Caco-2 (cell line): ENCODE measurements around the gene CLCF1. TPM values are rescaled to one million over a fixed set of nuclear protein-coding genes. Genes with fewer than 3 reads are reported as not detected.
A peak's percentile ranks its signal among the peaks of the same experiment; 100 is the strongest.

Experiments used
- BruUV-seq: library from RNA; stranded (reverse); fragments of 400-500 nt; replicated peaks from 2 replicates; lab custom pipeline; 2021; lab: Mats Ljungman, UMichigan
- CTCF ChIA-PET: fragments of 300-600 bp; sonication (Branson Sonifier 250); formaldehyde crosslinking; loops from one replicate; lab custom pipeline; 2022; ENCODE audit warnings: antibody characterized with exemption; lab: Charles Lee
- POLR2A ChIA-PET: fragments of 300-600 bp; sonication (Branson Sonifier 250); formaldehyde crosslinking; loops from one replicate; lab custom pipeline; 2022; ENCODE audit warnings: antibody characterized with exemption; lab: Charles Lee
- DNase-seq, 2 experiments: peaks; one replicate each; pipeline versions ENCODE4 v3.0.0 to v3.0.0-alpha.2; 2020 to 2022
- H3K27me3 ChIP-seq: replicated peaks from 2 replicates; pipeline ENCODE4 v1.6.0; 2011; ENCODE audit warnings: low read length; ENCODE audit not compliant: control insufficient read depth, insufficient read depth
- H3K36me3 ChIP-seq: 2 replicates; pipeline ENCODE4 v1.5.1; 2011; ENCODE audit warnings: low read length; ENCODE audit not compliant: control insufficient read depth, insufficient read depth
- H3K4me1 ChIP-seq: fragments of 250-450 bp; sonication (Bioruptor Pico); 2 replicates; pipeline ENCODE4 v1.5.1; 2020; ENCODE audit warnings: mild to moderate bottlenecking
- H3K4me3 ChIP-seq: 2 replicates; pipeline ENCODE4 v1.5.1; 2011; ENCODE audit warnings: low read depth, mild to moderate bottlenecking, control low read depth, low read length
- H3K9me3 ChIP-seq: fragments of 250-450 bp; sonication (Bioruptor Pico); 2 replicates; pipeline ENCODE4 v1.5.1; 2020; ENCODE audit warnings: mild to moderate bottlenecking, moderate library complexity
- H3K27ac Mint-ChIP-seq: one replicate; pipeline ENCODE4 v1.8.0; 2022; ENCODE audit warnings: mixed read lengths; ENCODE audit not compliant: unreplicated experiment
- H3K27me3 Mint-ChIP-seq: one replicate; pipeline ENCODE4 v1.8.0; 2022; ENCODE audit warnings: mixed read lengths; ENCODE audit not compliant: insufficient read depth, unreplicated experiment
- H3K36me3 Mint-ChIP-seq: one replicate; pipeline ENCODE4 v1.8.0; 2022; ENCODE audit warnings: mild to moderate bottlenecking, mixed read lengths; ENCODE audit not compliant: insufficient read depth, unreplicated experiment
- H3K4me1 Mint-ChIP-seq: one replicate; pipeline ENCODE4 v1.8.0; 2022; ENCODE audit warnings: low read depth, mixed read lengths; ENCODE audit not compliant: unreplicated experiment
- H3K4me3 Mint-ChIP-seq: one replicate; pipeline ENCODE4 v1.8.0; 2022; ENCODE audit warnings: mild to moderate bottlenecking, moderate library complexity, mixed read lengths; ENCODE audit not compliant: unreplicated experiment
- H3K9me3 Mint-ChIP-seq: one replicate; pipeline ENCODE4 v1.8.0; 2022; ENCODE audit warnings: mixed read lengths; ENCODE audit not compliant: unreplicated experiment
- intact Hi-C: fragments of 100-400 bp; cut with micrococcal nuclease; formaldehyde crosslinking; loops from one replicate; pipeline ENCODE4 v1.10.0; 2022; ENCODE audit not compliant: unreplicated experiment
- total RNA-seq: library from RNA; stranded (reverse); gene quantifications from 2 replicates; pipeline ENCODE4 v1.2.3, GENCODE V29; 2022
- TF ChIP-seq, protein P1 (sequence below), 2 experiments: fragments of 200-600 bp in 1 of 2; IDR thresholded peaks; 1 replicate in 1 of 2; 2 replicates in 1 of 2; pipeline versions ENCODE4 v1.5.1 to v1.8.0; 2011 to 2022; ENCODE audit warnings: antibody characterized with exemption in 1 of 2, control low read depth in 1 of 2, inconsistent platforms in 1 of 2, low read depth in 1 of 2, low read length in 1 of 2, mild to moderate bottlenecking in 1 of 2, moderate library complexity in 1 of 2; ENCODE audit not compliant: insufficient read depth in 1 of 2, severe bottlenecking in 1 of 2, unreplicated experiment in 1 of 2

The CLCF1 gene
- total RNA-seq, 1 experiment from 2014 or later: 4.5 TPM

DNA sequence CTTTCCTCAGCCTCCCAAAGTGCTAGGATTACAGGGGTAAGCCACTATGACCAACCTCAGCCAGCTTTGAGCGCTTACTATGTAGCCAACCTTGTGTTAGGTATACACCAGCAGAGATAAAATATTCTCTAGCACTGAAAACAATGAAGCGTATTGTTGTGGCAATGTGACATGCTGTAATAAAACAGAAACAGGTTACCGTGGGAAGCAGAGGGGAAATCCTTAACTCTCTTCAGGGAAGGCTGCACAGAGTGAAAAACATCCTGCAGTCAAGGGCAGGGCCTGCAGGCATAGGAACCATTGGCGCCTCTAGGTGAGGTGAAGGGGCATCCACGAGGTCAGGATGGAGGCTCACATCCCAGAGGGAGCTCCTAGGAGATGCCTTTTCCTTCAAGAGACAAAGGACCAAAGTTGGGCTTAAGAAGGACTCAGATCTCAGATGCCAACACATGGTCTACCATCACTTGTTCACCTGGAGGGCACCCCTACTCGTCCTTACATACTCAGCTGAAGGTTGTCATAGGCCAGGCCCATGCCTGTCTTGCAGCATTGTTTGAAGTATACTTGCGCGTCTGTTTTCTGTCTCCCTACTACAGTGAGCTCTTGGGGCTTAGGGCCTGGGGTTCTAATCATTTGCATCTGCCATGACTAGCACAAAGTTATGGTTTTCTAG lies 28.0 kb downstream of the CLCF1 start:
- Histone ChIP-seq H3K36me3 (no peaks in the 10 kb centered on the region), H3K27me3 (no peaks in the 10 kb centered on the region), H3K9me3 (no peaks in the 10 kb centered on the region), H3K4me3 (no peak overlapping the region), H3K4me1 (peaks cover 32% of the 10 kb centered on the region)
- intact Hi-C loops: no loop called here
- H3K27ac Mint-ChIP-seq: peak overlapping the region; percentile 41
- POLR2A ChIA-PET: interaction anchor here (0.8 to 1.9 kb wide), 6 partner anchors 28 to 138 kb away, joined by 3 to 11 read pairs (median 4); partner anchors contain the start of genes AIP, CLCF1, PPP1CA and SSH3
- DNase-seq: no peak
- no peaks in the 10 kb centered on the region for H3K27me3 Mint-ChIP-seq
- CTCF ChIA-PET: interaction anchor here (0.7 to 3.4 kb wide), 22 partner anchors 10 to 290 kb away, joined by 3 to 62 read pairs (median 4); partner anchors contain the start of genes CLCF1, GRK2, KDM2A and POLD4
- BruUV-seq: no TSS peak
- no peak overlapping the region for H3K4me3 Mint-ChIP-seq
- H3K4me1 Mint-ChIP-seq: peaks cover 35% of the 10 kb centered on the region
- no peaks in the 10 kb centered on the region for H3K9me3 Mint-ChIP-seq
- TF ChIP-seq, protein P1, sequence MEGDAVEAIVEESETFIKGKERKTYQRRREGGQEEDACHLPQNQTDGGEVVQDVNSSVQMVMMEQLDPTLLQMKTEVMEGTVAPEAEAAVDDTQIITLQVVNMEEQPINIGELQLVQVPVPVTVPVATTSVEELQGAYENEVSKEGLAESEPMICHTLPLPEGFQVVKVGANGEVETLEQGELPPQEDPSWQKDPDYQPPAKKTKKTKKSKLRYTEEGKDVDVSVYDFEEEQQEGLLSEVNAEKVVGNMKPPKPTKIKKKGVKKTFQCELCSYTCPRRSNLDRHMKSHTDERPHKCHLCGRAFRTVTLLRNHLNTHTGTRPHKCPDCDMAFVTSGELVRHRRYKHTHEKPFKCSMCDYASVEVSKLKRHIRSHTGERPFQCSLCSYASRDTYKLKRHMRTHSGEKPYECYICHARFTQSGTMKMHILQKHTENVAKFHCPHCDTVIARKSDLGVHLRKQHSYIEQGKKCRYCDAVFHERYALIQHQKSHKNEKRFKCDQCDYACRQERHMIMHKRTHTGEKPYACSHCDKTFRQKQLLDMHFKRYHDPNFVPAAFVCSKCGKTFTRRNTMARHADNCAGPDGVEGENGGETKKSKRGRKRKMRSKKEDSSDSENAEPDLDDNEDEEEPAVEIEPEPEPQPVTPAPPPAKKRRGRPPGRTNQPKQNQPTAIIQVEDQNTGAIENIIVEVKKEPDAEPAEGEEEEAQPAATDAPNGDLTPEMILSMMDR (IDR thresholded peaks at IDR 0.05; ENCODE audit: insufficient read depth in 1 of 2, low read depth in 1 of 2, low read length in 1 of 2, severe bottlenecking in 1 of 2, unreplicated experiment in 1 of 2): no peak
- H3K36me3 Mint-ChIP-seq: peaks cover 6% of the 10 kb centered on the region

DNA sequence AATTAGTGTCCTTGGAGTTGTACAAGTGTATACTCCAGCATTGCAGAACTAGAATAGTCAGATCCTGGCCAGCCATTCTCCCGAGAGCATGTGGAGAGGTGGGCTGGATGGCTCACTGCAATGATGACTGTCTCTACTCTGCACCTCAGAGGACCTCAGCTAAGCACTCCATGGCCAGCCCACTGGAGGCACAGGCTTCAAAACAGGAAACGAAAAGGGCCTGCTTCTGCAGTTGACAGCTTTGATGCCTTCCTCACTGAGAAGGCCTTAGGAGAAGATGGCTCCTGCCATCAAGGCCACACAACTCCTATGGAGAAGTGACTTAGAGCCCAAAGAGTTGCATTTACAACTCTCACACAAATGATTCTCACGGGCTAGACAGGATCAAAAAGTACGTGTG lies 29.1 kb downstream of the CLCF1 start:
- Histone ChIP-seq H3K9me3 (no peaks in the 10 kb centered on the region), H3K27me3 (no peaks in the 10 kb centered on the region), H3K4me1 (peaks cover 32% of the 10 kb centered on the region), H3K36me3 (no peaks in the 10 kb centered on the region), H3K4me3 (no peak overlapping the region)
- intact Hi-C loops: no loop called here
- Mint-ChIP-seq H3K9me3 (no peaks in the 10 kb centered on the region), H3K27ac (no peak overlapping the region), H3K4me3 (no peak overlapping the region), H3K4me1 (peaks cover 31% of the 10 kb centered on the region), H3K36me3 (peaks cover 6% of the 10 kb centered on the region), H3K27me3 (no peaks in the 10 kb centered on the region)
- no peak for DNase-seq
- ChIA-PET CTCF (interaction anchor here (0.6 to 2.9 kb wide), 6 partner anchors 11 to 104 kb away, joined by 3 to 62 read pairs (median 3); partner anchors contain the start of genes CLCF1 and POLD4), POLR2A (no interaction called here)
- BruUV-seq: no TSS peak
- TF ChIP-seq, protein P1 (IDR thresholded peaks at IDR 0.05; ENCODE audit: insufficient read depth in 1 of 2, low read depth in 1 of 2, low read length in 1 of 2, severe bottlenecking in 1 of 2, unreplicated experiment in 1 of 2): no peak

GRCh38 chr11:67337257-67337656 lies 36.1 kb downstream of the CLCF1 start:
- intact Hi-C loops: no loop called here
- H3K27ac Mint-ChIP-seq: no peak overlapping the region
- Histone ChIP-seq H3K4me1 (no peaks in the 10 kb centered on the region), H3K36me3 (no peaks in the 10 kb centered on the region), H3K4me3 (no peak overlapping the region), H3K9me3 (no peaks in the 10 kb centered on the region), H3K27me3 (no peaks in the 10 kb centered on the region)
- H3K9me3 Mint-ChIP-seq: peaks cover 10% of the 10 kb centered on the region
- CTCF ChIA-PET: no interaction called here
- no peak for DNase-seq
- POLR2A ChIA-PET: no interaction called here
- no peaks in the 10 kb centered on the region for H3K36me3 Mint-ChIP-seq
- H3K27me3 Mint-ChIP-seq: no peaks in the 10 kb centered on the region
- no peak overlapping the region for H3K4me3 Mint-ChIP-seq
- TF ChIP-seq, protein P1 (IDR thresholded peaks at IDR 0.05; ENCODE audit: insufficient read depth in 1 of 2, low read depth in 1 of 2, low read length in 1 of 2, severe bottlenecking in 1 of 2, unreplicated experiment in 1 of 2): no peak
- no peaks in the 10 kb centered on the region for H3K4me1 Mint-ChIP-seq
- BruUV-seq: no TSS peak
